LNCAP (cell line): Measurements from ENCODE around the gene ARHGEF1.

Source experiments
- CTCF ChIP-seq: fragments of 450-650 bp; IDR thresholded peaks from 2 replicates; pipeline ENCODE4 v1.5.1; 2017; ENCODE audit warnings: mild to moderate bottlenecking

The ARHGEF1 gene

GRCh38 chr19:41906916-41907680 is 24.1 kb downstream of the ARHGEF1 start:
- TF ChIP-seq CTCF = no peak

DNA sequence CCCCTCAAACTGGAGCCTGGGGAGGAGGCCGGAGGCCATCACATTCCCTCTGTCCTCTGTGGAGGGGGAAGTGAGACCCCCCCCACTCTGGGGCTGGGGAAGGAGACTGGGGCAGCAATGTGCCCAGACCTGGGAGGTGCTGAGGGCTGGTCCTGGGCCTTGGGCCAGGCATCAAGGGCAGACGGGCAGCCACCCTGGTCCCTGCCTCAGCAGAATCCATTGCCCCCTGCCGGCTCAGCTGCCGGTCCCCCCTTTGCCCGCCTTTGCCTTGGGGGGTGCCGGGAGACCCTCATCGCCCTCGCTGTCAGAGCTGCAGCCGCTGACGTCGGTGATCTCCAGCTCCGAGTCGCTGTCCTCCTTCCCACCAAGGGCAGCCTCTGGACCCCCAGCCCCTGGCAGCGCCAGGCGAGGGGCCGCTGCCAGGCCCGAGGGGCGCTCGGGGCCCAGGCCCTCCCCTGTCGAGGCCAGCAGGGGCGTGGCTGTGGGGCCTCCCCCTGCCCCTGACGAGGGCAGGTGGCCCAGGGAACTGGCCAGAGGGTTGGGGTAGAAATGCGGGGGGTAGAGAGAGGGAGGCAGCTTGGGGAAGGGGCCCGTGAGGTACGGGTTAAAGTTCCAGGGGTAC is 25.1 kb downstream of the ARHGEF1 start:
- TF ChIP-seq CTCF = no peak

GRCh38 chr19:41908724-41909464 is 25.9 kb downstream of the ARHGEF1 start:
- no peak for TF ChIP-seq CTCF

GRCh38 chr19:41909706-41910105 is 26.7 kb downstream of the ARHGEF1 start:
- no peak for TF ChIP-seq CTCF

GRCh38 chr19:41910240-41910991 is 27.4 kb downstream of the ARHGEF1 start:
- TF ChIP-seq CTCF = no peak

GRCh38 chr19:41910992-41911888 is 28.3 kb downstream of the ARHGEF1 start:
- TF ChIP-seq CTCF = no peak
